Body of pancreas (tissue), 4 donors: ENCODE measurements around the gene BCKDHB. TPM values are rescaled to one million over a fixed set of nuclear protein-coding genes. Genes with fewer than 3 reads are reported as not detected.
"Not testable (repeated sequence)": the region's sequence is repeated elsewhere in the genome, so short reads cannot be mapped to it uniquely, and the experiment has no call there.

Experiments used
- ATAC-seq: fragments of 150-250 bp; one replicate; pipeline ENCODE4 v1.9.1; 2016
- DNase-seq, 4 donors: peaks; one replicate each; pipeline ENCODE4 v3.0.0-alpha.2; 2019
- H3K27ac ChIP-seq, 4 donors: fragments of 200-600 bp; sonication (generic); 1 replicate in 3 of 4; 2 replicates in 1 of 4; pipeline versions ENCODE4 v1.5.1 to v1.6.1; 2016 to 2019; ENCODE audit warnings: mild to moderate bottlenecking in 1 of 4, mixed read lengths in 1 of 4, moderate library complexity in 1 of 4
- H3K27me3 ChIP-seq, 2 donors: fragments of 200-600 bp; sonication (generic); one replicate each; pipeline ENCODE4 v1.6.0; 2016; ENCODE audit warnings: mild to moderate bottlenecking in 1 of 2
- H3K36me3 ChIP-seq, 2 donors: fragments of 200-600 bp; sonication (generic); replicated peaks in 1 of 2; 2 replicates each; pipeline ENCODE4 v1.5.1; 2016; ENCODE audit warnings: low read depth in 2 of 2; ENCODE audit not compliant: insufficient read depth in 1 of 2
- H3K4me1 ChIP-seq: fragments of 200-600 bp; sonication (generic); one replicate; pipeline ENCODE4 v1.6.0; 2016
- H3K4me3 ChIP-seq, 2 donors: fragments of 200-600 bp; sonication (generic); 1 replicate in 1 of 2; 2 replicates in 1 of 2; pipeline ENCODE4 v1.5.1; 2016 to 2019
- H3K9me3 ChIP-seq, 3 donors: fragments of 200-600 bp; sonication (generic); 1 replicate in 2 of 3; 2 replicates in 1 of 3; pipeline ENCODE4 v1.5.1; 2016
- CTCF ChIP-seq, 7 experiments: fragments of 450-650 bp in 4 of 7; fragments of 200-600 bp in 3 of 7; sonication (generic) in 3 of 7; IDR thresholded peaks; one replicate each; pipeline ENCODE4 v1.5.1; 2016 to 2019; ENCODE audit warnings: antibody characterized with exemption in 7 of 7
- POLR2A ChIP-seq, 3 donors: fragments of 450-650 bp; IDR thresholded peaks; one replicate each; pipeline ENCODE4 v1.6.1; 2016; ENCODE audit warnings: antibody characterized with exemption in 3 of 3, mild to moderate bottlenecking in 2 of 3
- WGBS, 2 donors: methylation state at CpG; one replicate each; pipeline ENCODE4 v1.1.5; 2017; 5-methylcytosine and 5-hydroxymethylcytosine counted together
- intact Hi-C: fragments of 100-400 bp; cut with DNase I; formaldehyde crosslinking; loops from one replicate; pipeline ENCODE4 v1.15.1; 2023
- total RNA-seq, 2 donors: library from RNA; depleted of rRNA; stranded (reverse); fragments of >200 nt; gene quantifications; one replicate each; pipeline ENCODE4 v1.1.0, GENCODE V29; 2016

Gene BCKDHB
- total RNA-seq, 2 donors from 2014 or later = 11.5 to 14.8 TPM

GRCh38 chr6:80234401-80234800, 127.9 kb downstream of the BCKDHB start:
- intact Hi-C loops = no loop called here
- peaks cover 18% of the 10 kb centered on the region for H3K4me1 ChIP-seq
- WGBS, 2 donors = 70 to 76% methylated on average over 2 of the region's 2 CpGs
- DNase-seq (no peak), ATAC-seq (no peak)
- H3K27ac ChIP-seq = peak overlapping the region in 1 of 4 donors; percentile 48
- H3K36me3 ChIP-seq = no peaks in the 10 kb centered on the region
- H3K4me3 ChIP-seq = no peak overlapping the region
- TF ChIP-seq CTCF (IDR thresholded peaks at IDR 0.05) (no peak), POLR2A (IDR thresholded peaks at IDR 0.05) (no peak)
- no peaks in the 10 kb centered on the region for H3K9me3 ChIP-seq
- H3K27me3 ChIP-seq = no peaks in the 10 kb centered on the region

GRCh38 chr6:80234908-80235307, 128.4 kb downstream of the BCKDHB start:
- H3K4me1 ChIP-seq = peaks cover 18% of the 10 kb centered on the region
- ATAC-seq (no peak), DNase-seq (no peak)
- no peak overlapping the region for H3K4me3 ChIP-seq
- no peak for TF ChIP-seq CTCF (IDR thresholded peaks at IDR 0.05)
- no peak for TF ChIP-seq POLR2A (IDR thresholded peaks at IDR 0.05)
- WGBS, 2 donors = 93 to 95% methylated on average over 1 of the region's 1 CpG
- H3K27me3 ChIP-seq = no peaks in the 10 kb centered on the region
- intact Hi-C loops = no loop called here
- H3K36me3 ChIP-seq = no peaks in the 10 kb centered on the region
- no peaks in the 10 kb centered on the region for H3K9me3 ChIP-seq
- H3K27ac ChIP-seq = peak overlapping the region in 1 of 4 donors; percentile 8

GRCh38 chr6:80235647-80236046, 129.2 kb downstream of the BCKDHB start:
- peaks cover 18% of the 10 kb centered on the region for H3K4me1 ChIP-seq
- no peak overlapping the region for H3K4me3 ChIP-seq
- no peaks in the 10 kb centered on the region for H3K27me3 ChIP-seq
- no peaks in the 10 kb centered on the region for H3K9me3 ChIP-seq
- intact Hi-C loops = no loop called here
- no peak for ATAC-seq
- no peaks in the 10 kb centered on the region for H3K36me3 ChIP-seq
- H3K27ac ChIP-seq = no peak overlapping the region
- no peak for DNase-seq
- no peak for TF ChIP-seq CTCF (IDR thresholded peaks at IDR 0.05)
- TF ChIP-seq POLR2A (IDR thresholded peaks at IDR 0.05) = no peak
- WGBS, 2 donors = 89 to 94% methylated on average over 1 of the region's 1 CpG

DNA sequence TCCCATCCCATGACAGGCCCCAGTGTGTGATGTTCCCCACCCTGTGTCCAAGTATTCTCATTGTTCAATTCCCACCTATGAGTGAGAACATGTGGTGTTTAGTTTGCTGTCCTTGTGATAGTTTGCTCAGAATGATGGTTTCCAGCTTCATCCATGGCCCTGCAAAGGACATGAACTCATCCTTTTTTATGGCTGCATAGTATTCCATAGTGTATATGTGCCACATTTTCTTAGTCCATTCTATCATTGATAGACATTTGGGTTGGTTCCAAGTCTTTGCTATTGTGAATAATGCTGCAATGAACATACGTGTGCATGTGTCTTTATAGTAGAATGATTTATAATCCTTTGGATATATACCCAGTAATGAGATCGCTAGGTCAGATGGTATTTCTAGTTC, 132.3 kb downstream of the BCKDHB start:
- H3K9me3 ChIP-seq, H3K27ac ChIP-seq, H3K4me3 ChIP-seq, DNase-seq, intact Hi-C loops, ATAC-seq, H3K4me1 ChIP-seq, H3K27me3 ChIP-seq, H3K36me3 ChIP-seq: not testable (repeated sequence)
- WGBS, 2 donors = 93 to 96% methylated on average over 2 of the region's 2 CpGs

DNA sequence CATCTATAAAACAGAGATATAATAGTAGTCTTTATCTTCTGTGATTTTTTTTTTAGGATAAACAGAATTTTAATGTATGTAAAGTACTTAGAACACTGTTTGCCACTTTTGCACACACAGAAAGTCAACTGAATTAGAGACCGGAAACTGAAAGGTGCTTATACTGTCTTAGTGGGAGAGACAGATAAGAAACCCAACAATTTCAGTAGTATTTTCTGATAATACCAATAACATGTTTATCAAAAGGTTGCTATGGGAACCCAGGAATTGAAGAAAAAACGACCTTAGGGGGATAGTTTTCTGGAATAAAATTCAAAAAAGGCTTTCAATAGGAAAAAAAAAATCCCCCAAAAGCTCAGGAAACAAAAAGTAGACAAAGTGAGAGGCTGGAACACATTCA, 138.6 kb downstream of the BCKDHB start:
- ATAC-seq (no peak), DNase-seq (no peak)
- H3K4me3 ChIP-seq = no peak overlapping the region
- WGBS, 2 donors = 69 to 79% methylated on average over 2 of the region's 2 CpGs
- H3K9me3 ChIP-seq = no peaks in the 10 kb centered on the region
- no peaks in the 10 kb centered on the region for H3K4me1 ChIP-seq
- H3K36me3 ChIP-seq = no peaks in the 10 kb centered on the region
- H3K27ac ChIP-seq = no peak overlapping the region
- TF ChIP-seq POLR2A (IDR thresholded peaks at IDR 0.05) (no peak), CTCF (IDR thresholded peaks at IDR 0.05) (no peak)
- no peaks in the 10 kb centered on the region for H3K27me3 ChIP-seq
- intact Hi-C loops = no loop called here
